PC-3 (cell line): Measurements from ENCODE around the gene PHTF2.

Source experiments
- CTCF ChIP-seq: fragments of 300-600 bp; sonication (generic); conservative IDR thresholded peaks from 2 replicates; pipeline ENCODE4 v1.5.1; 2017; ENCODE audit warnings: antibody characterized with exemption, low read depth, mild to moderate bottlenecking, low read length
- EZH2 ChIP-seq: fragments of 300-600 bp; sonication (generic); IDR thresholded peaks from one replicate; pipeline ENCODE4 v1.6.1; 2017; ENCODE audit warnings: antibody characterized with exemption, mild to moderate bottlenecking, low read length; ENCODE audit not compliant: unreplicated experiment

- TF ChIP-seq CTCF (no peak), EZH2 (no peak)
These were observed 29.4 kb downstream of the PHTF2 start for GRCh38 chr7:77827999-77828398.
